GM19397 (cell line): ENCODE measurements around the gene UMOD.

Experiments
- ATAC-seq: cut with Tn5 transposase; IDR thresholded peaks from one replicate; pipeline ENCODE4 v1.9.1; 2021; ENCODE audit warnings: mild to moderate bottlenecking, moderate library complexity; ENCODE audit not compliant: unreplicated experiment

Gene UMOD

DNA sequence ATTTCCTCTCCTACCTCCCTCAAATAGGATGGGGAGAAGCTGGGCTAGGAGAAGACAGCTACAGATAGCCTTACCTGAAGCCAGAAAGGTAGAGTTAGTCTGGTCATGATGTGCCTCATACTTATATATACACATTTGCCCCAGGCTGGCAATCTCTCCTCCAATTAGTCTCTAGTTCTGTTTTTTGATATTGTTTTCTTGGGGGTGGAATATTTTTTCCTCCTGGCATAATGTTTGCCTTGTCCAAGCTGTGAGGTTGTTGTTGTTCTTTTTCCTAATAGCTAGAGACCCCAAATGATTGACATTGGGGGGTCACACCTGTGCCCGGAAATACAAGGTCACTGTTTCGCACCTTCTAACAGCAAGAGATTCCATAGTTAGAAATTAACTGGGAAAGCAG, at the start of gene UMOD:
UMOD (minus strand) TSS at position 101 of the 400 bp plus-strand sequence. CDS start 1,978 bp downstream, outside the sequence.
- no peak for ATAC-seq

- ATAC-seq: no peak
Measured at GRCh38 chr16:20401475-20402016, 49.0 kb upstream of the UMOD start.

DNA sequence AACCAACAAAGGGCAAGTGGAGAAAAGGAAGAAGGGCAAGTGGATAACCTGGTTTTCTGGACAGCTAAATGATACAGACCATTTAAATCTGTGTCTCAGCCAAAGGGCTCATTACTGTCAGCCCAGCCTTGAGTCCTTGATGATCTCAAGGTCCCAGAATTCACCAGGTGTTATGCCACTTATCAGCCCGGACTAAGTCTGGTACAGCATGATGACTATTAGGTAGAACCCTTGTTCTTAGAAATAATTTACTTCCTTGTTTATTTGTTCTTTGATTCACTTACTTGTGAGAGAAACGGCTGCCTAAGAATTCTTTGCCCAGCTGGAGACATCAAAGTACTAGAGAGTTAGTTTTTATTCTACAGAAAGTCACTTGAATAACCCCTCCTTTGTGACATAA, 48.6 kb upstream of the UMOD start:
- no peak for ATAC-seq

DNA sequence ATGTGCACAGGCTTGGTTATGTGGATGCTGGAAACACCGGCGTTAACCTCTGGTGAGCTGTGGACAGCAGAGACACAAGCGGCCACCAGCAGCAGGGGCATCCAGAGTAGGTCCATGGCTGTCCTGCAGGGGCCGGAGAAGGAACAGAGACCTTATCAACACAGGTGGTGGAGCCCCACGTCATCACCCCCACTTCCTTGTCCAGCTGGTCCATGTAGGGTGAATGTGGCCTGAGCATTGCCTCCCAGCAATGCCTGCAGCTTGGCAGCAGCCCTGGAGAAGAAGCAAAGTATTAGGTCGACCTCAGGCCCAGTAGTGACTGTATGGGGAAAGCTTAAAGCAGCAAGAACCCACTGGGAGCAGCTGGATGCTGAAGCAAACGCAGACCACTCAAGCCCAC, 46.7 kb upstream of the UMOD start:
- no peak for ATAC-seq

- no peak for ATAC-seq
Measured at GRCh38 chr16:20398603-20399002, 46.1 kb upstream of the UMOD start.

GRCh38 chr16:20397468-20398074, 45.1 kb upstream of the UMOD start:
- ATAC-seq: no peak

DNA sequence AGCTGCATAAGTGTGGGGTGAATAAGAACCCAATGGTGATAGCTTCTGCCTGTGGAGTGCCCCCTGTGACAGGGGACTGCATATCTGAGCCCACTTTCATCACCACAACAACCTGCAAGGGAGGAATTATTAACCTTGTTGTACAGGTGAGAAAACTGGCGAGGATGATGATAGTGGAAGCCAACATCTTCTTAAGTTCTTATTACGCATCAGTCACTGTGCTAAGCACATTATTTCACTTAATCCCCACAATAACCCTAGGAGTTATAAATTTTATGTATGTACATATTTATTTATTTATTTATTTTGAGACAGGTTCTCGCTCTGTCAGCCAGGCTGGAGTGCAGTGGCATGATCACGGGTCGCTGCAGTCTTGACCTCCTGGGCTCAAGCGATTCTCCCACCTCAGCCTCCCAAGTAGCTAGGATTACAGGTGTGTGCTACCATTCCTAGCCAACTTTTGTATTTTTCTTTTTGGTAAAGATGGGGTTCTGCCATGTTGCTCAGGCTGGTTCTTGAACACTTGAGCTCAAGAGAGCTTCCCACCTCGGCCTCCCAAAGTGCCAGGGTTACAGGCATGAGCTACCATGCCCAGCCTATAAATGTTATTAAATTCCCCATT, 44.4 kb upstream of the UMOD start:
- no peak for ATAC-seq

GRCh38 chr16:20395946-20396345, 43.4 kb upstream of the UMOD start:
- no peak for ATAC-seq

GRCh38 chr16:20393801-20394577, 41.5 kb upstream of the UMOD start:
- ATAC-seq: no peak

- no peak for ATAC-seq
Measured at GRCh38 chr16:20391045-20391444, 38.5 kb upstream of the UMOD start.

DNA sequence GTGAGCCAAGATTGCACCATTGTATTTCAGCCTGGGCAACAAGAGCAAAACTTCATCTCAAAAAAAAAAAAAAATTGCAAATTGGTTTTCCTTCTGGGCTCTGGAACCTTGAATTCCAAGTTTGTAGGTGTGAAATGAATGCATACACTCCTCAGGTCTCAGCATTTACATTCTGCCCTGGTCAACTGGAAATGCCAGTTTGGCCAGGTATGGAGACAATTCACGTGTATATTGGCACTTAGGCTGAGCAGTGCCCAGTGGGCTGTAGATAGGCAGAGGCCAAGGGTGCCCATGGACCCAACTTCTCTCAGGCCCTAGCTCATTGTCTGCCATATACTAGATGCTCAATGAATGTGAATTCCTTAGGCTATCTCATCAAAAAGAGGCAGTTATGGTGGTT, 36.3 kb upstream of the UMOD start:
- no peak for ATAC-seq

- no peak for ATAC-seq
Measured at GRCh38 chr16:20387978-20388377, 35.5 kb upstream of the UMOD start.

DNA sequence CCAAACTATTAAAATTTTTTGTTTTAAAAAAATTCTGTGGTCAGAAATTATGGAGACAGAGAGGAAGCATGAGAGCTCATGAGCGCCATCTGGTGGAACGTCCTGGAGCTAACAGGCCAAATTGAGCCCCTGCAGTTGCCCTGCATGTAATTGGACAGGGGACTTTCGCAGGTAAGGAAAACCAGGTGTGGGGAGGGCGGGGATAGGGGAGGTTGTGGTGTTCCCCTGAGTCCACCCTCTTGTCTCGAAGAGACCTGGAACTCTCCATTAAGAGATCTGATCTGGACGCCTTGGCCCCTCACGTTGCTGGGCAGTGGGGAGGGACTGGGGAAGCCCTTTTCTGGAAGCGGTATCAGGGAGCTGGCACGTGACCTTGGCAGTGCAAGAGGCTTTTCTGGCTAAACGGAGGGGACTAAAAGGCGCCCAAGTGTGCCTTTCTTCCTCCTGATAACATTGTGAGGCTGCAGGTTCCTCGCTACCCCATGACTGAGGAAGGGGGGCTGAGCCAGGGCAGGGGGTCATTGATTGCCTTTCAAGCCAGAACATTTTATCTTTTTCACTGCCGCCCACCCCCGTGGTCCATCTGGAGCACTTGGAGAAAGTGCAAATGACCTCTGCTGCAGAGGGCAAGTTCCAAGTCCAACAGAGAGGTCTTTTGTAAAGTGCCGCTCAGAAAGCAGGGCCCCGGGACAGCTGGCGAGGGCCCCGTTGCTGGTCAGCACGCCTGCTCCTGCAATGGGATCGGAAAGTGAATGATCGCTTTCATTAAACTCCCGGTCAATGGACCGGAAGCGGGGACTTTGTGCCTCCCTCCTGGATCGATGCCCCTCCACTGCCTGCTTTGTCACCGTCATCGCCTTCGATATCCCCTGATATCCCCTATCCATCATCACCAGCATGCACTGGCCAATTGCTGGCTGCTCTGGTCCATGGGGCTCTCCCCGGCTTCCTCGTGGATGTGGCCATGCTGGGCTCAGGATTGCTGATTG, 33.6 kb upstream of the UMOD start:
- ATAC-seq: no peak

DNA sequence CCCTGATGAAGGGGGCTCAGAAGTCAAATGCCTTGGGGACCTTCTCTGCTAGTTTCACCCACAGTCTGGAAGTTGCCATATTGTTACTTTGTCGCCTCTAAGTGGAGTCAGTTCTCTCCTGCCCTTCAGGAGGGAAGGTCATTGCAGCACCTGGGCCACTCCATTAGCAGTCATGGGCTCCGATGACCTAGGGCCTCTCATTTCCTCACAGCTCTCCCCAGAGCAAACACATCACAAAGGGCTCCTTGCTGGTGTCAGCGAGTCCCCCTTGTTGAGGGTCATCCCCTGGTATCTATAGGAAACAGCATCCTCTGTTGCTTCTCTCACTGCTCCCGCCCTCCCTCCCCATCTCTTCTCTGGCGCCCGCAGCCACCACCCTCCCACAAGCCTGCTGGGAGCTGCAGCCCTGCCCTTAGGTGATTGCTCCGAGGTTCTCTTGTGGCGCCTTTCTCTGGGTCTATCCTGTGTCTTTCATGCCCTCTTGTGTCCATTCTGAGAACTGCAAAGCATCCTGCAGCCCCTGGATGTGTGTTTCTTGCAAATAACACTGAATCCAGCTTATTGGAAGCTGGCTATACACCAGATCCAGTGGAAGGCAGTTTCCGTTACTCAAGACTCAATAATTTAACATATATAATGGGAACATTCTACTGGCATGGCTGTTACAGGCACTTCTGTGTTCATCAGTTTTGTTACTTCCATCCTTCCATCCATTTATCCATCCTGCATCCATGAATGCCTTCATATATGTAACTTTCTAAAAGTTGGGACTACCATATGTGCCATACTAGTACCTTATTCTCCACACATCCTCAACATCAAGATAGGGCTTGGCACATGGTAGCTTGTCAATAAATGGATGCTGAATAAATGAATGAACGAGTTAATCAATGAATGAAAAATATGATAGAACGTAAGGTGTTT, 30.9 kb upstream of the UMOD start:
- ATAC-seq: no peak

DNA sequence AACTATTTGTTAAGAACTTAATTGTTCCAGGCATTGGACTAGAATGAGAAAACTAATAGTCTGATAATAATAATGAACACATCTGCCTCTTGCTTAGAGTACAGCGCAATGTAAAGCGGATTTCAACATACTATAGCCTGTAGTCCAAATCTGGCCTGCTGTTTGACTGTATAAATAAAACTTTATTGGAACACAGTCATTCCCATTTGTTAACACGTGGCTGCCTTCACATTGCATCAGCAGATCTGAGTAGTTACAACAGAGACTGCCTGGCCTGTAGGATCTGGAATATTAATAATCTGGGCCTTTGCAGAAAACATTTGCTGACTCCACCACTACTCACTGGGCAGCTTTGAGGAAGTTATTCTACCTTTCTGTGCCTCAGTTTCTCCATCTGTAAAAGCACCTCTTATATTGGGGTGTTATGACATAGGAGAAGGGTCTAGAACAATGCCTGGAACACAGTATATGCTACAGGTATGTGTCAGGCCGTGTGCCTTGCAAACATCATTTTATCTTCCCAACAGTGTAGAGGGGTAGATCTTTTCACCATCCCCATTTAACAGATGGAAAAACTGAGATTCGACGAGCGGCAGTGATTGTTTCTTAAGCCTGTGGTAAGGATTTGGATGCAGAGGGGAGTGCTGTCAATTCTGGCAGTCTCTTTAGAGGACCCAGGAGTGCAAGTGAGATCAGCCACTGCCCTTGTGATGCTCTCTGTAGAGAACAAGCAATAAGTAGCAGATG, 29.9 kb upstream of the UMOD start:
- no peak for ATAC-seq

GRCh38 chr16:20380782-20381181, 28.3 kb upstream of the UMOD start:
- no peak for ATAC-seq

DNA sequence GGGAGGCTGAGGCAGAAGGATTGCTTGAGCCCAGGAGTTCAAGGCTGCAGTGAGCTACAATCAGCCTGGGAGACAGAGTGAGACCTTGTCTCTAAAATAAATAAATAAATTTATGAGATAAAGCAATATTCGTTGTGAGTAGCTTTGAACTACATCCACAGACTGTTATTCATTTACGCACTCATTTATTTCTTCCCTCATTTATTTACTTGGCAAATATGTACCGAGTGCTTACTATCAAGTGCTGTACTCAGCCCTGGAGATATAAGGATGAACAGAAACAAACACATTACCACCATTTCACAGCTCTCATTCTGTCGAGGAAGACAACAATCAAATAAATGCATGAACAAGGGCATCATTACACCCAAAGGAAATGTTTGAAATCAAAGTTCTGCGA, 24.7 kb upstream of the UMOD start:
- ATAC-seq: no peak

GRCh38 chr16:20372701-20373100, 20.2 kb upstream of the UMOD start:
- no peak for ATAC-seq

DNA sequence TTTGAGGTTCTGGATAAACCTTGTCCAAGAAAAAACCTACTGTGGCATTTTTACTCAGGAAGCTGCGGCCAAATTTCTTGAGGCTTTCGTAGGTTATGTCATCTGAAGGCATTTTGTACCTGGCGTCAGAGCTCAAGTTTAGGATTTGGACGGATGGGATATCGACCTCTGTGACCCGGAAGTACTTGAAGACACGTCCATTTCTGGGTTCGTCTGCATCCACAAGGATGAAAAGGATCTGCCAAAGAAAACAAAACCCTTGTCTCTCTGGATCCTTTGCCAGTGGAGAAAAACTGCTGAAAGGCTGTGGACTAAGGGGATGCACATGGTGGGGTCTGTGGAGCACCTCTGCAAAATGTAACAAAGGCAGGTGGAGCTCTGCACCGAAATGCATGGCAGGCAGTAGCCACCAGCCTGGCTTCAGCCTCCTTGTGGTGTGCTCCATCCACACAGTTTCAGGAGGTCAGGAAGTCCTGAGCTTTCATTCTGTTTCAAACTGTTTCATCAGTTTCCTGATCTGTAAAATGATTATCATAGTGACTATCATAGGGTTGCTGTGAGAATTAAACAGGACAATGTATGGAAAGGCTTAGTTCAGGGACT, 17.0 kb upstream of the UMOD start:
- no peak for ATAC-seq
